NCI-H2227 (cell line): ENCODE measurements around the gene FBN3.
"Not testable (repeated sequence)": the region's sequence is repeated elsewhere in the genome, so short reads cannot be mapped to it uniquely, and the experiment has no call there.

Experiments
- DNase-seq: peaks from one replicate; lab custom pipeline; 2025; ENCODE audit not compliant: unreplicated experiment; lab: John Stamatoyannopoulos, UW

The FBN3 gene

DNA sequence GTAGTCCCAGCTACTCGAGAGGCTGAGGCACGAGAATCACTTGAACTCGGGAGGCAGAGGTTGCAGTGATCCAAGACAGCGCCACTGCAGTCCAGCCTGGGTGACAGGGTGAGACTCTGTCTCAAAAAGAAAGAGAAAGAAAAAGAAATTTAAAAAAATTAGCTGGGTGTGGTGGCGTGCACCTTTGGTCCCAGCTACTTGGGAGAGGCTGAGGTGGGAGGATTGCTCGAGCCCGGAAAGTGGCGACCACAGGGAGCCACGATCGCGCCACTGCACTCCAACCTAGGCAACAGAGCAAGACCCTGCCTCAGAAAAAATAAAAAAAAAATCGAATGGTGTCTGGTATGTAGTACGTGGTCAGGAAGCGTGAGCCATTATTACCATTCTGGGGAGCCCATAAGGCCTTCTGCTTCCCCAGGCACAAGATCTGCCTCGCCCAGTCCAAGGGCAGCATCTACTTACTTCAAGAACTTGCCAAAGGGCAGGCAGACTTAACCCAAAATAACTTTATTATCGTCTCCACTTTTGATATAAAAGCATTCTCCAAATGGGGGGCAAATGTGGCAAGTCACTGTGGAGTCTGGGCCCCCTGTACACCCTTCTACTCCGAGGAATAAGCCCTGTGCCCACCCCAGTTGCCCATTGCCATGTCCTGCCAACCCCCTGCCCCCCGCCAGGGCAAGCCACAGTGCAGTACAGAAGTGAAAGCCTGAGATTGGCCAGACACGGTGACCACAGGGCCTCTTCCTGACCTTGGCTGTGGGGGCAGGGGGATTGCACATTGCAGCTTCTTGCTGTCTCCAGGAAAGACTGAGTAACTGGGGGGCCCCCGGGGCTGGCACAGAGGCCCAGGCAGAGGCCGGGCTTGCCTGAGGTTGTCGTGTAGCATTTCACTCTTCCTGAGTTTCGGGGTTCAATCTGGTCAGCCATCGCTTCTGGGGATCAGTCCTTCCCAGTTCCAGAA lies 84.2 kb downstream of the FBN3 start:
- no peak for DNase-seq

DNA sequence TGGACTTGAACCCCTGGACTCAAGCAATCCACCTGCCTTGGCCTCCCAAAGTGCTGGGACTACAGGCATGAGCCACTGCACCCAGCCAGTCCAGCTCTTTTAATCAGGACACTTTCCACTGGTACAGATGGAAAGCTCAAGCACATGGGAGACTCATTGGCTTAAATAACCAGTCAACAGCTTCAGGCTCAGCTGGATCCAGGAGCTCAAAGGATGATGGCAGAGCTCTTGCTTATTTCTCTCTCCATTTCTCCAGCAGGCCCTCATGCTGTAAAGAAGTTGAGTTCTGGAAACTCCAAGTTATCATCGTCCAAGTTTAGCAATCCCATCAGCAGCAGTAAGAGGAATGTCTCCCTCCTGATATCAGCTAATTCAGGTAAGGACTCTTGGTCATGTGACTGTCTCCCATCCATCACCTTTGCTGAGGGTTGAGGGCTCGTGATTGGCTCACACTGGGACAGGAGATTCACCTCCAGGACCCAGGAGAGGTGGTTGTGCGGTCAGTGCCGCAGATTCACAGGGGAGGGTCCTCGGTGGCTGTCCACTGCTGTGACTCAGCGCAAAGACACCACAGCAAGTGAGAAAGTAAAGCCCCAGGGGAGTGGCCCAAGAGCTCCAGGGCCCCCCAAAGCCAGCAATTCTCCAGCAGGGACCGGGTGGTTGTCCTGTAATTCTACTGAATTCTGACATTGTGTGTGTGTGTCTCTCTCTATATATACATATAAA lies 91.7 kb downstream of the FBN3 start:
- DNase-seq, result no peak

DNA sequence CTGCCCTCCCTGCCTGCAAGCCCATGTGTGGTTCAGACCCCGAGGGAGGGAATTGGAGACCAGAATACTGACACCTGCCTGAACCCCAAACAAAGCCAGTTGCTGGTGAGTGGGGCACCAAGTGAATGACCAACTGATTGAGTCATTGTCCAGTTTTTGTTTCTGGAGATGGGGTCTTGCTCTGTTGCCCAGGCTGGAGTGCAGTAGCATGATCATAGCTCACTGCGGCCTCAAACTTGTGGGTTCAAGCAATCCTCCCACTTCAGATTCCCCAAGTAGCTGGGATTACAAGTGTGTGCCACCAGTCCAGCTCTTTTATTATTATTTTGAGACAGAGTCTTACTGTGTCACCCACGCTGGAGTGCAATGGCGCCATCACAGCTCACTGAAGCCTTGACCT lies 92.9 kb downstream of the FBN3 start:
- DNase-seq, result no peak

DNA sequence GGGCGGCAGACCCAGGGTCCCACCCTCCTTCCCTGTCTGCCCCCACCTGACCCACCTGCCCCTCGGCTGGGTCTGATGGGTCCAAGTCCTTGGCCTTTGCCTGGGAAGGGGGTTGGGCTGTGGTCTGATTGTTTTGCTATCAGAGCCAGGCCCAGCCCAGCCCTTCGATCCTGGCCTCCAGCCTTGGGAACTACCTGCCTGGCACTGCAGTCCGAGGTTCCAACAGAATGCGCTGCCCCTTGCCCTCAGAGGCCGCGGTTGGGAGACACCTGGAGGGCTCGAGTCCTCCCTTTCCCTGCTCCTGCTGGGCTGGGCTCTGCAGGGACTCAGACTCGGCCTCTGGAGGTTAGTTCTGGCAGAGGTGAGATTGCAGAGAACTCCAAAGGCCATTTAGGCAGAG lies 95.2 kb downstream of the FBN3 start:
- DNase-seq, result no peak

DNA sequence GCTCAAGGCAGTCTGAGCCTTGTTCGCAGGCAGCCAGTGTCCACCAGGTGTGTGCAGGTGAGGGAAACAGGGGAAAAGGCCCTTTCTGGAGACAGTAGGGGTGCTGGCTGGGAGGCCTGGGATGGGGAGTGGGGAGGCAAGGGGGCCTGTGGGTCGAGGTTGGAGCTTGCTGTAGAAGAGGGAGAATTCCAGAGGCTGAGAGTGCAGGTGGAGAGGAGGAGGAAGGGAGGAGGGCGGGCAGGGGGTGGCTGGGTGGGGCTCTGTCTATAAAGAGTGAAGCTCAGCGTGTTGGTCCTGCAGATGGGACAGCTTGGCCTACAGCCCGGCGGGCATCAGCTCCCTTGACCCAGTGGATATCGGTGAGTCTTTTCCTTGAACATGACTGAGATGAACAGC lies 96.9 kb downstream of the FBN3 start, which contains the start of gene CCL25:
Gene CCL25 (plus strand): TSS at position 297 of the 396 bp plus-strand sequence. CDS start 290 bp downstream, outside the sequence.
- DNase-seq, result no peak

DNA sequence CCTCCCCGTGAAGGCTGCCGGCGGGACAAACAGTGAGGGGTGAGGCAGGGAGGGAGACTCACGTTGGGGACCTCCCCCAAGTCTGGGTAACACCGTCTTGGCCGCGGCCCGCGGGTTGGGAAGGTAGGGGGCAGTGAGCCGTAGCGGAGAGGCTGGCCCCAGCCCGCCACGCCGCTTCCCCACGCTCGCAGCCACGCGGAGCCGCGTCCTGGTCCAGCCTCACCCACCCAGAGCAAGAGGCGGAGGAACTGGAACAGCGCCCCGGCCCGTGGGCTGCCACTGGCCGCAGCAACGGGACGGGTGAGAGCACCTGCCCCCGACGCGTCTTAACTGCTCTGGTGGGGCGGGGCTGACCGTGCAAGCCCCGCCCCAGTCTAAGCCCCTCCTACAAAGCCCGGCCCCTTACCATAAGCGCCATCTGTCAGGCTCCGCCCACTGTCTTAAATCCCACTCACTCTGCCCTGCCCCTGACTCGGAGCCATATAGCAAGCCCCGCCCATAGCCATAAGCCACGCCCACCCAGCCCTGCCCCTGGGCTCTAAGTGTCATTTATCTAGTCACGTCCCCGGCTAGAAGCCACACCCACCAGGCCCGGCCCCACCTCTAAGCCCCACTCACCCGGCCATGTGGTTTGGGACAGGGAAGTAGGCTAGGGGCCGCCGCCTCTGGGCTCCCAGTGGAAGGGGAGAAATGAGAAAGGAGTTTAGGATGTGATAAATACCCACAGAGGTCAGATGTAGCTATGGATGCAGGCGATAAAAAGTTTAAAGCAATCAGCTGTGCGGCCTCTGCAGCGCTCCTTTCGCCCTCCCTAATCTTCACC lies 98.9 kb downstream of the FBN3 start:
- DNase-seq, result peak; percentile 90

DNA sequence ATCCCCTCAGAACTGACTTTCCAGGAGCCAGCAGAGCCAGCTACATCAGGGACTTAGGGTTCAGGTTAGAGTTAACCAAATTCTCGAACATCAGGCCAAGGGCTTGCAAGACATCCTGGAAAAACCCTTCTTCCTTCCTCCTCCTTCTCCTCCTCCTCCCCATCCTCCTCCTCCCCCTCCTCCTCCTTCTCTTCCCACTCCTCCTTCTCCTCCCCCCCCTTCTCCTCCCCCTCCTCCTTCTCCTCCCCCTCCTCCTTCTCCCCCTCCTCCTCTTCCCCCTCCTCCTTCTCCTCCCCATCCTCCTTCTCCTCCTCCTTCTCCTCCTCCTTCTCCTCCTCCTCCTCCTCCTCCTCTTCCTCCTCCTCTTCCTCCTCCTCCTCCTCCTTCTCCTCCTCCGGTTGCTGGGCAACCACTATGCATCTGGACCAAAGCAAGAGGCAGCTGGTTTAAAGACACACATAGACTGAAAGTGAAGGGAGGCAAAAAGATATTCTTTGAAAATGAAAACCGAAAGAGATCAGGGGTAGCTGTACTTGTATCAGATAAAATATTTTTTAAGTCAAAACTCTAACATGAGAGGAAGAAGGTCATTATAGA lies 102.7 kb downstream of the FBN3 start:
- no peak for DNase-seq

DNA sequence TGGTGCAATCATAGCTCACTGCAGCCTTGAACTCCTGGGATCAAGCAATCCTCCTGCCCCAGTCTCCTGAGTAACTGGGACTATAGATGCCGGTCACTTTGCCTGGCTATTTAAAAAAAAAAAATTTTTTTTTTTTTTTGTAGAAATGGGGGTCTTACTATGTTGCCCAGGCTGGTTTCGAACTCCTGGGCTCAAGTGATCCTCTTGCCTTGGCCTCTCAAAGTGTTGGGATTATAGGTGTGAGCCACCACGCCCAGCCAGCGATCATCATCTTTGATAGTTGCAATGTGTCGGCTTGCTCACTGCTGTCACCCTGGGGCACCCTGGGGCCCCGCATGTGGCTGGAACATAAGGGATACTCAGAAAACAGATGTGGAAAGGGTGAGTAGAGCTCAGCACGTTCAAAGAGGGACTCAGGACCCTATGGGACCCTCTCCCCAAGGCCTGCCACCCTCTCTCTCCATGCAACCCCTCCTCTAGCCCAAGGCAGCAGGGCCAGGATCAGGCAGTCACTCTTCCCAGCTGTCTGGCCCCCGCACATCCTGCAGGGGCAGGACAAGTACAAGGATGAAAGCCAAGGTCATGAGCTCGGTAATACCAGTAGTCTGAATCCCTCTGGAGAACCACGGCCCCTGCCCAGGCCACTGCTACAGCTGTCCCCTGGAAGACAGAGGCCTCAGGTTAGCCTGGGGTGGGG lies 103.4 kb downstream of the FBN3 start:
- DNase-seq, result no peak

DNA sequence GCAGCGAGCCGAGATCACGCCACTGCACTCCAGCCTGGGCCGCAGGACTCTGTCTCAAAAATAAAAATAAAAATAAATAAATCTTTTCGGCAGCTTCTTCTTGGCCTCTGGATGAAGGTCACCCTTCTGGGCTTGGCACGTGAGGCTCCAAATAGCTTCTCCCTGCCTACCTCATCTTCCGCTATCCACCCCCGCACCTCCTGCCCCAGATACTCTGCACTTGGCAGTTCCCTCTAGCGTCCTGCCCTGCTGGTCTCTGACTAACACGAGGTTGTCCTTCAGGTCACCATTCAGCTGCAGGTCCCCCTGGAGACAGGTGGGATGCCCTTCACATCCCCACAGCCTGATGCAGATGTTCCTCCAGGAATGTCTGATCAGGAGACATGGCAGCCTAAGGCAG lies 105.4 kb downstream of the FBN3 start:
- DNase-seq, result no peak

DNA sequence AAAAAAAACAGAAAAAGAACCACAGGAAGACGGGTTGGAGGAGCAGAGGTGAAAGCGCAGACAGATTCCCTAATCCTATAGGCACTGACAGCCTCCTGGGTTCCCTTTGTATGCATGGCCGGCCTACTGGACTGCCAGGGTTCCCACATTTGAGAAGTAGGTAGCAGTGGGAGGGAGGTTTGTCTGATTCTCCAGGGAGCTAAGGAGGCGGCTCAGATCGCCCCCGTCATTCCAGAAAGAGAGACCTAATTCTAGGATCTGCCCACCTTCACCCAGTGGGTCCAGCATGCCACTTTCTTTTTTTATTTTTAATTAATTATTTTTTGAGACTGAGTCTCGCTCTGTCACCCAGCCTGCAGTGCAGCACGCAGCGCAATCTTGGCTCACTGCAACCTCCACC lies 106.5 kb downstream of the FBN3 start:
- no peak for DNase-seq

DNA sequence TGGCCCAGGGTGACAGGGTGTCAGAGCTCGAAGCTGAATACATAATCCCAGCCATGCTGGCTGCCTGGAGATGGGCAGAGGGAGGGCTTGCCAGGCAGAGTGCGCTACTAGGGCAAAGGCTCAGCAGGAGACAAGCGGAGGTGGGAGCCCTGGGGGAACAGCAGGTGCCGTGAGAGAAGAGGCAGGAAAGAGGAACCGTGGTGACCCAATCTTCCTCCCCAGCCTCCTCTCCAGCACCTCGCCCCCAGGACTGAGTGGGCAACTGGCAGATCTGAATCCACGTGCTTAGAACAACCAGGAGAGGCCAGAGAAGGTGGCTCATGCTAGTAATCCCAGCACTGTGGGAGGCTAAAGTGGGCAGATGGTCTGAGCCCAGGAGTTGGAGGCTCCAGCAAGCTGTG lies 107.9 kb downstream of the FBN3 start:
- DNase-seq, result no peak

DNA sequence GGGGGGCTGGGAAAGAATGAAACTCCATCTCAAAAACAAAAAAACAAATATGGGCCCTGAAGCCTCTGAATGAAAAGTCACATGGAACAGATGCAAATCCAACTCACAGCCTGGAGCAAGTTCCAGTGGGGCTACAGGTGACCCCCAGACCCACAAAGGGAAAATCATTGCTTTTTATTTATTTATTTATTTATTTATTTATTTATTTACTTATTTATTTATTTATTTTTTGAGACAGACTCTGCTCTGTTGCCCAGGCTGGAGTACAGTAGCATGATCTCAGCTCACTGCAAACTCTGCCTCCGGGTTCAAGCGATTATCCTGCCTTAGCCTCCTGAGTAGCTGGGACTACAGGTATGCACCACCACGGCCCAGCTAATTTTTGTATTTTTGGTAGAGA lies 110.2 kb downstream of the FBN3 start:
- no peak for DNase-seq

DNA sequence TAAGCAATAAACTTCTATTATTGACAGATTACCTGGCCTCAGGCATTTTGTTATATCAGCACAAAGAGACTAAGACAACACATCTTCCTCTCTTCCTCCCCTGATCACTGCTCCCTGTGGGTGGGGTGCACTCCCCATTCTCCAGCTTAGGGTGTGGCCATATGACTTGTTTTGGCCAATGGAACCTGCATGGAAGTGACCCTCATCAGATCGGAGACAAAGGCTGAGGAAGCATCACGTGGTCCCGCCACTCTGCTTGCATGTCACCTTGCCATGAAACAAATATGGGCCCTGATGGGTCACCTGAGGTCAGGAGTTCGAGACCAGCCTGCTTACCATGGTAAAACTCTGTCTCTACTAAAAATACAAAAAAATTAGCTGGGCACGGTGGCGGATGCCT lies 110.6 kb downstream of the FBN3 start:
- no peak for DNase-seq

DNA sequence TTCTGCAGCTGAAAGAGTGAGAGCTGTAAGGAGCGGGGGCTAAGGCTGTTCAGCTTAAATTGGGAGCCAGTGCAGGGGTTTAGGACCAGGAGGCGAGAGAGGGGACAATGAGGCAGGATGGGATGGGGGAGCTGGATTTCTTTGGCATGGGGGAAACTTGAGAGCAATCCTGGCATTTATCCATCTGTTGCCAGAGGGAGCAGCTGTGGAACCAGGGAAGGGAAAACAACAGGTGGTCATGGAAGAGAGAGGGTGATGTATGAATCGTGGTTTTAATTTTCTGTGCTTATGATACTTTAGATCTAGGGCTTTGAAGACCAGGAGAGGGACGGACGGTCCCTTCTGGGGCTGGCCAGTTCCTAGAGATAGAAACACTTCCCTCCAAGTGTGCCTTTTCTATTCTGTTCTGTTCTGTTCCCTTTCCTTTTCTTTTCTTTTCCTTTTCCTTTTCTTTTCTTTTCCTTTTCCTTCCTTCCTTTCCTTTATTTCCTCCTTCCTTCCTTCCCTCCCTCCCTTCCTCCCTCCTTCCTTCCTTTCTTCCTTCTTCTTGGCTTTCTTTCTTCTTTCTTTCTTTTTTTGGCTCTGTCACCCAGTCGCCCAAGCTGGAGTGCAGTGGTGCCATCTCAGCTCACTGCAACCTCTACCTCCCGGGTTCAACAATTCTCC lies 112.8 kb downstream of the FBN3 start:
- DNase-seq, result no peak

DNA sequence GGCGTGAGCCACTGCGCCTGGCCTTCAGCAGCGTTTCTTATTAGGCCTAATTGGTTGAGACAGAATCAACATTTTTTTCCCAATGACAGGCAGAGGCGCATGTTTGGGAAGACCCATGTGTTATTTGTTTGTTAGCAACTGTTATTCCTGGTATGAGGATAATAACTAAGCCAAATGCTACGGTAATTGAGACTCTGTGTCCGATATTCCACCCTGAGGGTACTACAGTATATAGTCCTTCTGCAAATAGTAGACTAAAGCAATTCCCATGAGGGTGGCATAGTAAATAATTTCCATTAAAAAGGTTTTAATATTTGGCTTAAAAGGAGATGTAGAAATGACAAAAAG lies 115.2 kb downstream of the FBN3 start:
- no peak for DNase-seq

DNA sequence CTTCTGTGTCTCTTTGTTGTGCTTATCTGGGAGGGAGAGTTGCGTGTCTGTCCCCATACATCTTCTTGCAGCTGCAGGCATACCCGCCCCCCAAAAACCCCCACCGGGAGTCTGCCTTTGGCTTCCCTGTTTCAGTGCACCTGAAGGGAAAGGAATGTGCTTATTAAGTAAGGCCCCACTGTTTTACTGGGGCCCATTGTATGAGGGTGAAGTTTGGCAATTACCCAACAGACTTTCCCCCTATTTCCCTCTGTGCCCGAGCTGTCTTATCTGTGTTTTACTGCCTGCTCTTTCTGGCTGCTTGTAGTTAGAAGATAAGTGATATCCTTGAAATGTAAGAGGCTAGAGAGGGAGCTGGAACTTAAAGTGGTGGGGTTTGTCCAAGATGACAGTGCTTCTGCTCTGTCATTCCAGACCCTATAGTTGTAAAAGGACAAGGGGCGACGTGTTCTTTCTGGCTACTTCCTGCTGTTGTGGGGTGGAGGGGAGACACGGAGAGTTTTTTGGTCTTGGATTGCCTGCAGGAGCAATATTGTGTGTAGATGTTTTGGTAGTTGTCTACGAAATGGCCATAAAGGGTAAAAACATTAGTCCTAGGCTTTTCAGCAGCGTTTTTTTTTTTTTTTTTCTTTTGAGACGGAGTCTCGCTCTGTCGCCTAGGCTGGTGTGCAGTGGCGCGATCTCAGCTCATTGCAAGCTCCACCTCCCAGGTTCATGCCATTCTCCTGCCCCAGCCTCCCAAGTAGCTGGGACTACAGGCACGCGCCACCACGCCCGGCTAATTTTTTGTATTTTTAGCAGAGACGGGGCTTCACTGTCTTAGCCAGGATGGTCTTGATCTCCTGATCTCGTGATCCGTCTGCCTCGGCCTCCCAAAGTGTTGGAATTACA lies 115.9 kb downstream of the FBN3 start:
- DNase-seq, result not testable (repeated sequence)

DNA sequence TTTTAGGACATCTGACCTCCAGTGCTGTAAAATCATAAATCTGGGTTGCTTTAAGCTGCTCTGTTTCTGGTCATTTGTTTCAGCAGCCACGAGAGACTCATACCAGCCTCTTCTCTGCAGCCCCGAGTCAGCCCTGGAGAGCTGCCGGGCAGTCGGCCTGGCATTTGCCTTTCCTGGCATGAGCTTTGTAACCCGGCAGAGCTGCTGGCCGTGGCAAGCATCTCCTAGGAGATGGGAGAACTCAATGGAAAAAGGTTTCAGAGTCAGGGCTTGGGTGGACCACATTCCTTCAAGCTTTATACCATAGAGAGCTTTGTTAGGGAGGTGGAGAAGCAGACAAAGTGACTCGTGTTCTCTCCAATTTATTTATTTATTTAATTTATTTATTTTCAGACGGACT lies 118.4 kb downstream of the FBN3 start:
- DNase-seq, result no peak

DNA sequence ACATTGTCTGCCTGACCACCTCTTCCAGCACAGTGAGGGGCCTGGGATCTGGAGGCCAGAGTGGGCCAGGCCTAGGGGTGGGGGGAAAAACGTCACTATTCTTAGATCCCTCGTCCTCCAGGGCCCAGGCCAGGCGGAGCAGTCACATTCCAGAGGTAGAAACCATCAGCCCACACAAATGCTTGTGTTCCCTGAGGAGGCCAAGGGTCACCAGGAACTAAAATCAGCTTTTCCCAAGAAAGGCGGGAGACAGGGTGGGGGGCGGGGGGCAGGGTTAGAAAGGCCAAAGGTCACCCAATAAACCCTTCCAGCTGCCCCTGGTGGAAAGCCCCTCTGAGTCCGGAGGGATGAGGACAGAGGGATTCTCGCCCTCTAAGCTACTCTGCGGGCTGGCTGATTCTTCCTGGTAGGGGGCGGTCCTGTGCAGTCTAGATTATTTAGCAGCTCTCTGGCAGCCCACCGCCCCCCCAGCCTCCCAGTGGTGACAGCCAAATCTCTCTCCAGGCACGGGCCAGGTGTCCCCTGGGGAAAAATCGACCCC lies 120.4 kb downstream of the FBN3 start:
- no peak for DNase-seq

DNA sequence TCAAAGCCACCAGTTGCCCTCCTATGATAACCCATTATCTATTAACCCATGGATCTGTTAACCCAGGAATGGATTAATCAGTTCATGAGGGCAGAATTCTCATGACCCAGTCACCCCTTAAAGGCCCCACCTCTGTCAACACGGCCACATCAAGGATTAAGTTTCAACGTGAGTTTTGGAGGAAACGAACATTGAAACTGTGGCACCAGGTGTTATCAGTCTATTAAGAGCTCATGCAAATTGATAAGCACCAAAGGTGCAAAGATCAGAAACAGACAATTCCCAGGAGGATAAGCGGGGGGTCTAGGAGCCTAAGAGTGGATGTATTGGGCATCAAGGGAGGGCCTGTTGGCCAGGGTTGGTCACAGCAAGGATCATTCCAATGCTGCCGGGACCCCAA lies 124.1 kb downstream of the FBN3 start:
- no peak for DNase-seq
